ENCODE data around the gene CAPRIN2.

CAPRIN2 gene, protein sequence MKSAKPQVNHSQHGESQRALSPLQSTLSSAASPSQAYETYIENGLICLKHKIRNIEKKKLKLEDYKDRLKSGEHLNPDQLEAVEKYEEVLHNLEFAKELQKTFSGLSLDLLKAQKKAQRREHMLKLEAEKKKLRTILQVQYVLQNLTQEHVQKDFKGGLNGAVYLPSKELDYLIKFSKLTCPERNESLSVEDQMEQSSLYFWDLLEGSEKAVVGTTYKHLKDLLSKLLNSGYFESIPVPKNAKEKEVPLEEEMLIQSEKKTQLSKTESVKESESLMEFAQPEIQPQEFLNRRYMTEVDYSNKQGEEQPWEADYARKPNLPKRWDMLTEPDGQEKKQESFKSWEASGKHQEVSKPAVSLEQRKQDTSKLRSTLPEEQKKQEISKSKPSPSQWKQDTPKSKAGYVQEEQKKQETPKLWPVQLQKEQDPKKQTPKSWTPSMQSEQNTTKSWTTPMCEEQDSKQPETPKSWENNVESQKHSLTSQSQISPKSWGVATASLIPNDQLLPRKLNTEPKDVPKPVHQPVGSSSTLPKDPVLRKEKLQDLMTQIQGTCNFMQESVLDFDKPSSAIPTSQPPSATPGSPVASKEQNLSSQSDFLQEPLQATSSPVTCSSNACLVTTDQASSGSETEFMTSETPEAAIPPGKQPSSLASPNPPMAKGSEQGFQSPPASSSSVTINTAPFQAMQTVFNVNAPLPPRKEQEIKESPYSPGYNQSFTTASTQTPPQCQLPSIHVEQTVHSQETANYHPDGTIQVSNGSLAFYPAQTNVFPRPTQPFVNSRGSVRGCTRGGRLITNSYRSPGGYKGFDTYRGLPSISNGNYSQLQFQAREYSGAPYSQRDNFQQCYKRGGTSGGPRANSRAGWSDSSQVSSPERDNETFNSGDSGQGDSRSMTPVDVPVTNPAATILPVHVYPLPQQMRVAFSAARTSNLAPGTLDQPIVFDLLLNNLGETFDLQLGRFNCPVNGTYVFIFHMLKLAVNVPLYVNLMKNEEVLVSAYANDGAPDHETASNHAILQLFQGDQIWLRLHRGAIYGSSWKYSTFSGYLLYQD

DNA sequence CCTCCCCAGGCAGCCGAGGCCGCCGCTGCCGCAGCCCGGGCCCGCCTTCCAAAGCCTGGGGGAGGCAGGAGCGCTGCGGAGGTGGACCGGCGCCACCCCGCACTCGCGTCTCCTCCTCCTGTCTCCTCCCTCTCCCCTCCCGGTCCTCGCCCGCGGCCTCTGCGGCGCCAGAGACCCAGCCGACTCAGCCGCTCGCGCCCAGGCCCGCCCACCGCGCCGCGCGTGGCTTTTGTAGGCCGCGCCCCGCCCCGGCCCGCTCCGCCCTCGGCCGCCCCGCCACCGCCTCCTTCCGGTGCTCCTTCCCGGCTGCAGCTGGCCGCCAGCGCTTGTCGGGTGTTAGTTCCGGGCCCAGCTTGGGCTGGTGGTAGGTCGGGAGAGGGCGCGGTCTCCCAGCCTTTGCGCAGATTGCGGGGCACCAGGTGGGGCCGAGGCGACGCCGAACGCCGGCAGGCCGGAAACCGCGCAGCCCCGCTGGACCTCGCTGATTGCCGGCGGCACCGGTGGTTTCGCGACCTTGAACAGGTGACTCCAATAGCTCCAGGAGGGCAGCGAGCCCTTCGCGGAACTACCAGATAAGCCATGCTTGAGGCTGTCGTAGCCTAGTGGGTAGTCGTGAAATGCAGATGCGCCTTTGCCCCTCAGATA lies at the start of gene CAPRIN2:
TSS of gene CAPRIN2 (minus strand) at position 202 of the 645 bp plus-strand sequence. CDS start 1,431 bp downstream, outside the sequence.
- Mint-ChIP-seq H3K27me3 (no peaks in the 10 kb centered on the region), H3K4me1 (peaks cover 56% of the 10 kb centered on the region), H3K9me3 (no peaks in the 10 kb centered on the region), H3K4me3 (peak within 1 kb of the TSS; percentile 90 to 92), H3K27ac (peak within 1 kb of the TSS; percentile 55 to 78)
- ATAC-seq (peak; percentile 92), DNase-seq (peak; percentile 93 to 94)

DNA sequence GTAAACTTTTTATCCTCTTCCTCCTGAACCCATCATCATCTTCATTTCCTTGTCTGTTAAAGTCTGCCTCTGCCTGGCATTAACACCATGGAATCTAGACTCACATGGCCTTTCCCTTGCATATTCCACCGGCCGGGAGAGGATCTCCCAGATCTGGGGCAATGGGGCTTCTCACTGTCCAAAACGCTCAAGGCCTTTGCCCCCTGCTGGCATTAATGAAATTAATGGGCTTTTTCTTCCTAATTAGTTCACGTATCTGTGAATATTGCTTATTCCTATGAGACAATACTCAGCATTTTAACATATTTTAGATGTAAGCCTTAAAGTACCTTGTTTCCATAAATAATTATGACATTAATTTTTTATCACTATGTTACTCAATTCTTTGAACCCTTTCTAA lies 42.9 kb upstream of the CAPRIN2 start:
- H3K4me3 Mint-ChIP-seq, result peak overlapping the region; percentile 87 to 88
- no peaks in the 10 kb centered on the region for H3K9me3 Mint-ChIP-seq
- no peak for ATAC-seq
- no peak for DNase-seq
- H3K27ac Mint-ChIP-seq, result no peak overlapping the region
- H3K27me3 Mint-ChIP-seq, result peaks cover 56% of the 10 kb centered on the region
- H3K4me1 Mint-ChIP-seq, result peaks cover 32% of the 10 kb centered on the region

DNA sequence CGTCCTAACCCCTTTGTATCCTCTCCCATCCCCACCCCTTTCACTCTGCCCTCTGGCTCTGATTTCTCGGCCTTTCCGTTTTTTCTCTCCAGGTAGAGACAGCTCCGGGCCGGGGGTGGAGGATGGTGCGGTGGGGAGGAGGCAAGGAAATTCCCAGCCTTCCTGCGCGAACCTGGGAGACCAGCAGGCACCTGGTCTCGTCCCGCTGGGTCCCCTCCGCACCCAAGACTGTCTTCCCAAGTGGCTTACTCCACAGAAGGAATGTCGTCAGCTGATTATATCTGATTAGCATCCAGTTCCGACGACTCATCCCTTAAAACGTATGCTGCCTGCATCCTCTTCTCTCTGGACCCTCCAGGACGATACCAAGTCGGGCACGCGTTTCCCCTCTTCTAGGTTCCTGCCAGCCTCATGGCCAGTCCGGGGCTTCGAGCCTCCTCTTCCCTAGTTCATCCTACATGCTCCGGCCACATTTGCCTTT lies 42.2 kb upstream of the CAPRIN2 start:
- DNase-seq (no peak), ATAC-seq (no peak)
- peaks cover 32% of the 10 kb centered on the region for H3K4me1 Mint-ChIP-seq
- H3K27ac Mint-ChIP-seq, result no peak overlapping the region
- H3K27me3 Mint-ChIP-seq, result peaks cover 56% of the 10 kb centered on the region
- H3K4me3 Mint-ChIP-seq, result peak overlapping the region; percentile 87 to 88
- H3K9me3 Mint-ChIP-seq, result no peaks in the 10 kb centered on the region

DNA sequence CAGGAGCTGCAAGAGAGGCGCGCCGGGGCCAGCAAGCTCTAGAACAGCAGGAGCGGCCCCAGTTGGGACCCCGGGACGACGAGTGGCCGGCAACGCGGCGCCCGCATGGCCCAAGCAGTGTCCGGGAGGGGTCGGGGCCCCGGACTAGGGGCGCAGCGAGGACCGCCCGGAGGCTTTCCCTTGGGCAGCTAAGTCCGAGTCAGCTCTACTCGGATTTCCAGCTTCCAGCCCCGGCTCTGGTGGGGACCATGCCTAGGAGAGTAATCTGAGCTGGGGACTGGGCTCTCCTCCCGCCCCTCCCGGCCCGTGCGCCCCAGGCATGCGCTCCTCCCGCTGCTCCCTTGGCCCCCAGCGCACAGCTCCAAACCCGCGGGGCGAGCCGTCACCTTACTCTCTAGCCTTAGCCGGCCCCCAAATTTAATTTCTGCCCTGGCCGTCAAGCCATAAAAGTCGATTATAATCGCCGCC lies 41.6 kb upstream of the CAPRIN2 start:
- Mint-ChIP-seq H3K27ac (no peak overlapping the region), H3K4me1 (peaks cover 32% of the 10 kb centered on the region), H3K4me3 (peak overlapping the region; percentile 87 to 88), H3K27me3 (peaks cover 56% of the 10 kb centered on the region), H3K9me3 (no peaks in the 10 kb centered on the region)
- DNase-seq, result no peak
- peak; percentile 41 for ATAC-seq

DNA sequence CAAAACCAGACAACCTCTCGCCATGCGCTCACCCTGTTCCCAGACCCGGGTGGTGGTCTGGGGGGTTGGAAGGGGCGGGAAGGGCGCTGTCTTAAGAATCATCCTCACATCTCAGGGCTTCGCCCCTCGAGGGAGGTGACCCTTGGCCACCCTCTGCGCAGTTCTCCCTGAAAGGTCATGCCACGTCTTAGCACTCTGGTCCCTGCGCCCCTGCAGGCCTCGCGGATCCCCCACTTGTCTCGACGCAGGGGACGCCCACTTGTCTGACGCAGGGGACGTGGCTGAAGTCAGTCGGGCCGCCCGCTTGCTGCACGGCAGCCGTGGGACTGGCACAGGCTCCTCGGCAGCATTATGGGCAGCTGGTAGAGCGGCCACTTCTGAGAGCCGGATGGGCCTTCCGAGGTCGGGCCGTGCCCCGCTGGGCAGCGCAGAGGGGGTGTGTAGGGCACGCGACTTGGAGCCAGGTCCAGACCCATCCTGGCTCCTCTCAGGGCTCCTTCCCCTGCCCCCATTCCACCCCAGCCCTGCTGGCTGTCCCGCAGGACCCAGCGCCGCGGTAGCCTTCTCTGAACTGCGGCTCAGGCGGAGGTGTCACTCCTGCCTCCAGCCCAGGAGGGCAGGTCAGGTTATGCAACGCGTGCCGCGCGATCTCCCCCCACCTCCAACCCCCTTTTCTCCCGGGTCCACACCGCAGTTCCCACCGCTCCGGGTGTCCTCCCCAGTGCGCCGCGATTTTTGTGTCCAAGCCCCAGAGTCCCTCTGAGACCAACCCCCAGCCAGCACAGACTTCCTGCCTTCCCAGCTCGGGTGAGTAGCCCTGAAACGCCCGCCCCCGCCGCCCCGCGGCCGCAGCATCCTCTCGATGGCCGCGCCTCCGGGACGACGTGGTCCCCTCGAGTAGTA lies 40.9 kb upstream of the CAPRIN2 start:
- Mint-ChIP-seq H3K27ac (peak overlapping the region; percentile 48 to 61), H3K27me3 (peaks cover 56% of the 10 kb centered on the region)
- peak; percentile 73 to 78 for DNase-seq

DNA sequence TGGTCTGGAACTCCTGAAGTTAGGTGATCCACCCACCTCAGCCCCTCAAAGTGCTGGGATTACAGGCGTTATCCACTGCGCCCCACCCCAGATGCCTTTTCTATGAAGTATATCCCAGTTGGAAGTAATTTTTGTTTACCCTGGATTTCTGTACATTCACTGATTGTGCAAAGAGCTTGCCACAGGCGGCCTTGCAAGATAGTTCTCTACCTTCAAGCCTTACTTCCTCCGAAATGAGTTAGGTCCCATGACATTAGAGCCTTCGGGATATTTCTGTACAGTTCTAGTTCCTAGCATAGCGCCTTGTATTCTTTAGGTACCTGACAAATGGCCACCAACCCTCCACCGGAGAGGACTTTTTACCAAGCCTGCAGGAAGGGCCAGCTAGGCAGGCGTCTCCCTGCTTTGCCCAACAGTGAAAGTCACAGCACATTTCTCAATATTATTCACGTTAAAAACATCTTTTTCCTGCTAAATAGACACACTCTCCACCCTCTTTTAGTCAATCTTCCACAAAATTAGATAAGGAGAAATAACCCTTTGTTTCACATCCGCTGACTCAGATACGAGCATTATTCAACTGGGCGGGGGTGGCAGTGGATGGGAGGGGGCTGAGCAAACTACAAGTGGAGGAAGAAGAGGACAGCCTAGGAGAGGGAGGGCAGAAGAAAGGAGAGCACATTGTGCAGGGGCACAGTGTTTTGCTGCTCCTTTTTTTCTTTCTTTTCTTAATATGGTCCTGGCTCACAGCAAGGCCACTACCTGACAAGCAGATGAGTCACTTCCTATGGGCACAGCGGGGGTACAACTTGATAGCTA lies 40.0 kb upstream of the CAPRIN2 start:
- H3K27ac Mint-ChIP-seq, result no peak overlapping the region
- ATAC-seq, result peak; percentile 65
- H3K27me3 Mint-ChIP-seq, result peaks cover 53% of the 10 kb centered on the region
- H3K4me3 Mint-ChIP-seq, result peak overlapping the region; percentile 87 to 88
- no peaks in the 10 kb centered on the region for H3K9me3 Mint-ChIP-seq
- DNase-seq, result peak in 1 of 2 donors; percentile 44
- H3K4me1 Mint-ChIP-seq, result peaks cover 32% of the 10 kb centered on the region

More for the DNA sequence above, 40.9 kb upstream of the CAPRIN2 start:
- Mint-ChIP-seq H3K9me3 (no peaks in the 10 kb centered on the region), H3K4me1 (peaks cover 32% of the 10 kb centered on the region), H3K4me3 (peak overlapping the region; percentile 87 to 88)
- ATAC-seq, result peak; percentile 90

DNA sequence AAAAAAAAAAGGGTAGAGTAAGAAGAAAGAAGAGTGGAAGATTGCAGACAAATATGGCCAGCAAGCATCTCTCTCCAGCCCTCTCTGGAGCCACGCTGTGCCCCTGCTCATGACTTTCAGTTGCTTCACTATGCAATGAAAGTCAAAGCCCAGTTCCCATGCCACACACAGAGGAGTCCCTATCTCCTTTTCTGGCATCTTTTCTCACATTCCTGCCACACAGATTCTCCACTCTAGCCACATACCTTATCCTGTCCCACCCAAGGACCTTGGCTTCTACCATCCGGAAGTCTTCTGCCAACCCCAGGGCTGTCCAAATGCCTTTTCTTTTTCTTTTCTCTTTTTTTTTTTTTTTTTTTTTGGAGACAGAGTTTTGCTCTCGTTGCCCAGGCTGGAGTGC lies 39.3 kb upstream of the CAPRIN2 start:
- ATAC-seq (no peak), DNase-seq (no peak)
- no peak overlapping the region for H3K27ac Mint-ChIP-seq
- no peak overlapping the region for H3K4me3 Mint-ChIP-seq
- peaks cover 46% of the 10 kb centered on the region for H3K27me3 Mint-ChIP-seq
- H3K9me3 Mint-ChIP-seq, result no peaks in the 10 kb centered on the region
- peaks cover 32% of the 10 kb centered on the region for H3K4me1 Mint-ChIP-seq

DNA sequence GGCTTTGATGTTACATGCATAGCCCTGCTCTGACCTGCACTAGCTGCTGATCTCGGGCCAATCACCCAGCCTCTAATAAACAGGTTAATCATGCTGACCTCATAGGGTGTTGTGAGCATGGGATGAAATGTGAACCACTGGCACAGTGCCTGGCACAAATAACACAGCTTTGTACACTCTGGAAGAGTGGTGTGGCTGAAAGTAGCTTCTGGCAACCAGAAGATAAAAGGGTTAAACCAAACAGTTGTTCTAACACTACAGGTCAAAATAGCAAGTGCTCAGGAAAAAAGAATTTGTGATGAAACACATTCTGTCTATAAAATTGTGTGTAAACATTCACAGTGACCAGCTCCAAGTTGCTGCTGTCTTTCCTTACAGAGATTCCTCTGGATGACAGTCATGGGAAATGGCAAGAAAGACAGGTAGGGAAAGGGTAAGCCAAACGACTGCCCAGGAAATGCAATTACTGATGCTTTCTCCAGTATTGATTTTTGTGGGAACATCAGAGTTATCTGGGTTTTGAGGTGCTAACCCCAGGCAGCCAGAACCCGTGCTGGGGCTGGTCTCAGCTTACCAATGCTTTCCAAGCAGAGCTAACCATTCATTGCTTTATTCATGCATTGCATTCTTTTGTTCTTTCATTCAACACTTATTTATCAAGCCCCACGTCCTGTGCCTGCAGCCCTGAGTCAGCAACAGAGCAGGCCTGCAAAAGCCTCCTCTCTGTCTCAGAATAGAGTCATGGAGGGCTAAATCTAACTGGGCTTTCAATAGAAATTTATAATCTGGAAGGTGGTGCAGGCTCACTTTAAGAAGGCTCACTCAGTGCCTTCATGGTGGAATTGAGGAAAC lies 38.1 kb upstream of the CAPRIN2 start:
- Mint-ChIP-seq H3K27ac (no peak overlapping the region), H3K9me3 (no peaks in the 10 kb centered on the region), H3K4me1 (peaks cover 32% of the 10 kb centered on the region), H3K4me3 (no peak overlapping the region), H3K27me3 (peaks cover 34% of the 10 kb centered on the region)
- ATAC-seq, result no peak
- DNase-seq, result no peak

DNA sequence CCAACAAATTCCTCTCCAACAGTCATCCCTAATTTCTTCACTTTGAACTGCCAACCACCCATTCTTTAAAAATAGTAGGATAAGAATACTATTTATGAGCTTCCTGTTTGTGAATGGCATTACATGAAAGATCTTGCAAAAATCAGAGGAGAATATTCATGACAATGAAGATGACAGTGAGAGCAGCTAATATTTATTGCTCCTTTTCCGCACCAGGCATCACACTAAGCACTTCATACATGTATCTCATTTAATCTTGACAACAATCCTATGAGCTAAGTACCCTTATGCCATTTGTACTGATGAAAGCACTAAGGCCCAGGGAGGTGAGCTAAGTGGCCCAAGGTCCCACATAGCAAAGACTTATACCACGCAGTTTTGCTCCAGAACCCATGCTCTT lies 37.3 kb upstream of the CAPRIN2 start:
- no peak overlapping the region for H3K4me3 Mint-ChIP-seq
- no peak for DNase-seq
- H3K27ac Mint-ChIP-seq, result no peak overlapping the region
- H3K27me3 Mint-ChIP-seq, result peaks cover 26% of the 10 kb centered on the region
- H3K4me1 Mint-ChIP-seq, result peaks cover 24% of the 10 kb centered on the region
- ATAC-seq, result no peak
- H3K9me3 Mint-ChIP-seq, result no peaks in the 10 kb centered on the region

DNA sequence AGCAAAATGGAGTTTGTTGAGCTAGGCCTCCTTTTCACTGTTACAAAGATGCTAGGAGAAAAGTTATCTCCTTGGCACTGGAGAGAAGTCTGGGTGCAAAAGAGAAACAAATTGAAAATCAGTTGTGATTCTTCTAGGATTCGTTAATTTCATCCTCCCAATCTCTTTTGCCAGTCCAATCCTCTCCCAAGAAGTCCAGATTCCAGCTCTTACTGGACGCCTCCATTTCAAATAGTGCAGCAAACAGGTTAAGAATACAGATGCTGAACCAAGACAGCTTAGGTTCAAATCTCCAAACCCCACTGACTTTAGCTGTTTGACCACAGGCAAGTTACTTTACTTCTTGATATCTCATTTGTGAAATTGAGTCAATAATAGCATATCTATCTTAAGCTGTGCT lies 34.0 kb upstream of the CAPRIN2 start:
- no peak overlapping the region for H3K27ac Mint-ChIP-seq
- no peaks in the 10 kb centered on the region for H3K4me1 Mint-ChIP-seq
- no peak overlapping the region for H3K4me3 Mint-ChIP-seq
- no peaks in the 10 kb centered on the region for H3K9me3 Mint-ChIP-seq
- DNase-seq (no peak), ATAC-seq (no peak)
- H3K27me3 Mint-ChIP-seq, result peaks cover 34% of the 10 kb centered on the region

DNA sequence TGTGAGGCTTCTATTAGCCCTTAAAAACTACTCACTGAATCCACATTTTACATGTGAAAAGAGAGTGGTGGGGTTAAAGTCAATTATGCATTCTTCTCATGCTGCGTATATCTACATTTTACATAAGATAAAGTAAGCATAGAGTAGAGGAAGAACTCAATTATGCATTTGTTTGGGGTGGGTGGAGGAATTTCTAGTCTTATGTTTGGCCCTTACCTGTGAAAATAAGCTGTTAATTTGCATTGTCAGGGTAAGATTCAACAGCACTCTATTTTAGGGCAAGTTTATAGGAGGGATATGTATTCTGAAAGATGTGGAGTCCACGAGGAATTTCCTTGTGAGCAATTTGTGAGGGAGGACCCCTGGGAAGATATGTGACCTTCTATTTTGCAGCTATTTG lies 30.9 kb upstream of the CAPRIN2 start:
- H3K9me3 Mint-ChIP-seq, result no peaks in the 10 kb centered on the region
- H3K4me1 Mint-ChIP-seq, result no peaks in the 10 kb centered on the region
- DNase-seq (no peak), ATAC-seq (no peak)
- H3K27me3 Mint-ChIP-seq, result peaks cover 25% of the 10 kb centered on the region
- H3K27ac Mint-ChIP-seq, result no peak overlapping the region
- H3K4me3 Mint-ChIP-seq, result no peak overlapping the region

DNA sequence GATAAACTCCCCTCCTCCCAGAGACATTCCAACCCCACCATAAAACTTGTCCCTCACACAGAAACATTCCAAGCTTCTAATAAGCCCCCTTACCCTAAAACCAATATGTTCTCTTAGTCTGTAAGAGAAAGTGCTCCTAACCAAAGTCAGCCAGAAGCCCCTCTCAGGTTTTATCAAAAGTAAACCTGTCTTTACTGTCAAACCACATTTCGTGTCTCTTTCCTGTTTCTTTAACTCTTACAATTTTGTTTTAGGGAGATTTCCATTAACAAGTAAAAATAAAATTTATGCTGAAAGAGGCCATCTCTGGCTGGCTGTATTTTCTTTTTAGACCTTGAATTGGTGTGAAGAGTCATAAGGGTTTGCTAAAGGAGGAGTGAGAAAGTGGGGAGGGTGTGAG lies 29.8 kb upstream of the CAPRIN2 start:
- peaks cover 25% of the 10 kb centered on the region for H3K27me3 Mint-ChIP-seq

DNA sequence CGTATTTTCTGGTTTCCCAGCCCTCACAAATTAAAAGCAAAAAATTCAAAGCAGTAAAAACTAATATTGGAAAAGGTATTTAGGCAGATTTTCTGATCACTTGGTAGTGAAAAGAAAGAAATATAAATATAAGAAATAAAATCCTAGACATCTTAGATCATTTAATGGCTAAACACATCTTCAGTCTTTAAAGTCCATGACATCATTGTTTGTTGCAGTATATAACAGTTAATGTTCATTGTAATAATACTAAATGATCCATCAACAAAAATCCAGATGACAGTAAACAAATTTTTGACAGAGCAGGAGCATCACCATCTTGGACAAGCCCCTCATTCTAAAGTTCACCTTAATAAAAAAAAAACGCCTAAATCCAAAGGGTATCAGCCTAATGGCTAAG lies 29.2 kb upstream of the CAPRIN2 start:
- Mint-ChIP-seq H3K9me3 (no peaks in the 10 kb centered on the region), H3K4me3 (no peak overlapping the region), H3K27ac (no peak overlapping the region), H3K27me3 (peaks cover 25% of the 10 kb centered on the region), H3K4me1 (no peaks in the 10 kb centered on the region)
- ATAC-seq (no peak), DNase-seq (no peak)

More for the DNA sequence above, 29.8 kb upstream of the CAPRIN2 start:
- Mint-ChIP-seq H3K27ac (peak overlapping the region in 1 of 2 donors; percentile 36), H3K9me3 (no peaks in the 10 kb centered on the region), H3K4me3 (no peak overlapping the region), H3K4me1 (no peaks in the 10 kb centered on the region)
- ATAC-seq (no peak), DNase-seq (no peak)

All from stimulated activated naive CD8-positive, alpha-beta T cell treated with anti-CD3 and anti-CD28 coated beads, Interleukin-15, amount 100 ng/mL, for 72 hours (primary cell).